Endometrium (tissue), 2 donors: ENCODE data around the gene CTAGE9.

Source experiments
- FAIRE-seq: peaks from 2 replicates; lab custom pipeline; 2012; peaks lifted over from hg19 to GRCh38; lab: Jason Lieb, UNC
- donor health status: control.
- donor health status: control.

Gene CTAGE9

DNA sequence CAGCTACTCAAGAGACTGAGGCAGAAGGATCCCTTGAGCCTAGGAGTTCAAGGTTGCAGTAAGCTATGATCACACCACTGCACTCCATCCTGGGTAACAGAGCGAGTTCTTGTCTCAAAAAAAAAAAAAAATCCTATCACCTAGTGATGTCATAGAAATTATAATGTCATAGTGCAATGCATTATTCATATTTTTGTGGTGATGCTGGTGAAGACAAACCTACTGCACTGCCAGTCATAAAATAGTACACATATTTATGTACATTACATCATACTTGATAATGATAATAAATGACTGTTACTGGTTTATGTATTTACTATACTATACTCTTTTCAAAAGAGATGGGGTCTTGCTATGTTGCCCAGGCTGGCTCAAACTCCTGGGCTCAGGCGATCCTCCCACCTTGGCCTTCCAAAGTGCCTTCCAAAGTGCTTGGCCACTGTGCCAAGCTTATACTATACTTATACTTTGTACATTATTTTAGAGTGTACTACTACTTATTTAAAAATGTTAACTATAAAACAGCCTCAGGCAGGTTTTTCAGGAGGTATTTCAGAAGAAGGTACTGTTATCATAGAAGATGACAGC, 47.1 kb downstream of the CTAGE9 start:
- no peak for FAIRE-seq

DNA sequence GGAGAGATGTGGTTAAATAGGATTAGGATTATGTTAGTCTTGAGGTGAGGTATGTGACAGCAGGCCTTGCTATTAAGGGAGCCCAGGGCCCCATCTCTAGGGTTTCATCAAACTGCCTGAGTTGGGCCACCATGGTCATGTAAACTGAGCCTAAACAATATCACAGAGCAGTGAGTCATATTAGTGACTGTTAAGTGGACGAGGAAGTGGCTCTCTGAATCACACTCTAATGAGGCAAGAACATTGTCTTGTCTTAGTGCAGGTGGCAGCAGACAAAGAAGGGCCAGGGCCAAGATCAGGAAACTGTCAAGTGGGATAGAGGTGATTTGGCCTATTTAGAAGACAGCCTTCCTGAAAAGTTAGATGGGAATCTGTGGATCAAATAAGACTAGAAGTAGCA, 50.6 kb downstream of the CTAGE9 start:
- no peak for FAIRE-seq
